GM21619 (cell line): Measurements from ENCODE around the gene EXOC3L2.
"Not testable (repeated sequence)": the region's sequence is repeated elsewhere in the genome, so short reads cannot be mapped to it uniquely, and the experiment has no call there.

Source experiments
- ATAC-seq: cut with Tn5 transposase; IDR thresholded peaks from one replicate; pipeline ENCODE4 v1.9.1; 2021; ENCODE audit not compliant: unreplicated experiment

Gene EXOC3L2

DNA sequence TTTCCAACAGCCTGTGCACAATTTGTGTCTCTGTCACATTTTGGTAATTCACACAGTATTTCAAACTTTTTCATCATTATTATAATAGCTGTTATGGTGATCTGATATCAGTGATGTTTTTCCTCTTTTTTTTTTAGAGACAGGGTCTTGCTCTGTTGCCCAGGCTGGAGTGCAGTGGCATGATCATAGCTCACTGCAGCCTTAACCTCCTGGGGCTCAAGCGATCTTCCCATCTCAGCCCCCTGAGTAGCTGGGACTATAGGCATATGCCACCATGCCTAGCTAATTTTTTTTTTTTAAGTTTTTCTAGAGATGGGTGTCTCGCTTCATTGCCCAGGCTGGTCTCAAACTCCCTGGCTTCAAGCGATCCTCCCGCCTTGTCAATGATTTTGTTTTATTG is 11.6 kb upstream of the EXOC3L2 start:
- ATAC-seq, result no peak

DNA sequence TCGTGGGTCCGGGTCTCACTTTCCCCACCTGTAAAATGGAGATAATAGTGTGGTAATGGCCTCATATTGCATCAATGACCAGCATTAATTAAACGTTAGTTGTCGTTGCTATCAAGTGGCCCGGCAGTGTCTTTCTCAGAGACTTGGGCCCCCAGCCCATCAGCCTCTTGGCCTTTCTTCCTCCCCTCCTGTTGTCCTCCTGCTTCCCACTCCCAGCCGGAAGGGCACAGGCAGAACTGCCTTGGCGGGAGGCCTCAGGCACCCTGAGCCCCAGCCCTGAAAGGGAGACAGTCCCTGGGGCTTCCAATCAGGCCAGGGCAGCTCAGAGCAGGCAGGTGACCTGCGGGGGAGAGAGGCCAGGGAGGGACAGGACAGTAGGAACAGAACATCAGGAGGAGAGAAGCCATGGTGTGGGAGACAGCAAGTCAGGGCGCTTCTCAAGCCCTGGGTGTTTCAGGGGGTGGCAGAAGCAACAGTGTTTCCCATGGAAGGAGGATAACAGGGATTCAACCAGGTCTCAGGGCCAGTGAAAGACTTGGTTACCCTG is 10.5 kb upstream of the EXOC3L2 start:
- no peak for ATAC-seq

GRCh38 chr19:45254044-45254531 is 8.9 kb upstream of the EXOC3L2 start:
- no peak for ATAC-seq

DNA sequence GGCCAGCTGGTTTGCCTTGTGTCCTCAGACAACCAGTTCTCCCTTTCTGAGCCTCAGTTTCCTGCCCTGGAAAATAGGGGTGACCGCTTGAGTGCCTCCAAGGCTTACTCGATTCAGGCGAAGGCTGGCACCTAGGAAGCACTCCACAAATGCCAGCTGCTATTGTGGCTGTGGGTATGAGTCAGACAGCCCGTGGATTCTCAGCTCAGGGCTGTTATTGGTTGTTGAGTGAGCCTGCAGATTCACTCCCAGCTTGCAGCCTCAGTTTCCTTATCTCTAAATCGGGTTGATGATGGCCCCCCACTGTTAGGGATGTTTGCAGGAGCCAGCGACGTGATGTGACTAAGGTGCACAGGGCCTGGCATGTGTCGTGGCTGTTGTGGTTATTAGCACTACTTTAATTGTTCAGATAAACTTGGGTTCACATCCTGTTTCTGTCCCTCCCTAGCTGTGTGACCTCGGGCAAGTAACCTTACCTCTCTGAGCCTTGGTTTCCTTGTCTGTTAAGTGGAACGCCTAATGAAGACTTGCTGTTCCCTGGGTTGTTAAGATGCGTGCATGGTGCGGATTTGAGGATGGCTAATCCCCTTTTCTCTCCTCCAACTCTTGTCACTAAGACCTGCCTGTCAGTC is 8.3 kb upstream of the EXOC3L2 start:
- ATAC-seq, result no peak

GRCh38 chr19:45251452-45252354 is 6.5 kb upstream of the EXOC3L2 start:
- ATAC-seq, result no peak

DNA sequence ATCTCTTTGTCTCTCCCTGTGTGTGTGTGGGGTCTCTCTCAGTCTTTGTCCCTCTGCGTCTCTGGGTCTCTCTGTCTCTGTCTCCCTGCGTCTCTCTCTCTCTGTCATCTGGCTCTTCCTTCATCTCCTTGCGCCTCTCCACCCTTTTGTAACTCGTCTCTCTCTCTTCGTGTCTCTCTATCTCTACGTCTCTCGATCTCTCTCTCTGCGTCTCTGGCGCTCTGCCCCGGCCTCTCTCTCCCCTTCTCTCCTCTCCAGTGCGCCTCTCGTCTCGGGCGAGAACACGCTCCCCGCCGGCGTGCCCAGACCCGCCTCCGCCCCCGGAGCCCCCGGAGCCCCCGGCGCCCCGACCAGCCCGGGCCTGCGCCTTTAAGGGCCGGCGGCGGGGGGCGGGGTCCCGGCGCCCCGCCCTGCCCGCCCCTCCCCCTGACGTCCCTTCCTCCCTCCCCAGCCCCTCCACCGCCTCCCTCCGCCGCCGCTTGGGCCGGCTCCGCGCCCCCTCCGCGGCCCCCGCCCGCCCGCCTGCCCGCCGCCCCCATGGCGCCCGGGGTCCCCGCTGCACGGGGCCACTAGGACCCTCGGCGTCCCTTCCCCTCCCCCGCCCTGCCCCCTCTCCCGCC is 5.7 kb upstream of the EXOC3L2 start, which contains the start of gene MARK4:
MARK4 (plus strand) TSS at position 440 of the 620 bp plus-strand sequence. CDS start 318 bp downstream, outside the sequence.
- no peak for ATAC-seq

DNA sequence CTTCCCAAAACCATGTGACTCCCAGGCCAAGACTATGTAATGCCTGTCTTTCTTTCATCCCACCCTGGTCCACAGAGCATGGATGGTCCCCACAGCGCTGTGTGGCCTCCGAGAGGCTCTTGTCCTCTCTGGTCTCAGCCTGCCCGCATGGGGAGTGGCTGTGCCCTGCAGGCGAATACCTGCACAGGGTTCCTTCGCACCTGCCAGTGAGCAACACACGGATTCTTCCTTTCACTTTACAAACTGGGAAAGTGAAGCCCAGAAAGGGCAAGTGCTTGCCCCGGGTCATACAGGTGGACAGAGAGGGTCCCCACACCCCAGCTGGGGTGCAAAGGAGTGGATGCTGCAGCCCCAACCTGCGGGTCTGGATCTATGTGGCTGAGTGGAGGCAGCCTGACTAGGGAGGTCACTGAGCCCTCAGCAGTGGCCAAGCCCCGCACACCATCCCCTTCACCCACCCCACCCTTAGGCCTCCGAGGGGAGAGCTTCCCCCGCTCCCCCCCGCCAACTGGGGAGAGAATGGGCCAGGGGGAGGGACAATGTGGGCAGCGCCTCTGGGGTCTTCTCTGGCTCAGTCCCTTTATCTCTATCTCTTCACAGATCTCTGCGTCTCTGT is 5.1 kb upstream of the EXOC3L2 start:
- ATAC-seq, result no peak

DNA sequence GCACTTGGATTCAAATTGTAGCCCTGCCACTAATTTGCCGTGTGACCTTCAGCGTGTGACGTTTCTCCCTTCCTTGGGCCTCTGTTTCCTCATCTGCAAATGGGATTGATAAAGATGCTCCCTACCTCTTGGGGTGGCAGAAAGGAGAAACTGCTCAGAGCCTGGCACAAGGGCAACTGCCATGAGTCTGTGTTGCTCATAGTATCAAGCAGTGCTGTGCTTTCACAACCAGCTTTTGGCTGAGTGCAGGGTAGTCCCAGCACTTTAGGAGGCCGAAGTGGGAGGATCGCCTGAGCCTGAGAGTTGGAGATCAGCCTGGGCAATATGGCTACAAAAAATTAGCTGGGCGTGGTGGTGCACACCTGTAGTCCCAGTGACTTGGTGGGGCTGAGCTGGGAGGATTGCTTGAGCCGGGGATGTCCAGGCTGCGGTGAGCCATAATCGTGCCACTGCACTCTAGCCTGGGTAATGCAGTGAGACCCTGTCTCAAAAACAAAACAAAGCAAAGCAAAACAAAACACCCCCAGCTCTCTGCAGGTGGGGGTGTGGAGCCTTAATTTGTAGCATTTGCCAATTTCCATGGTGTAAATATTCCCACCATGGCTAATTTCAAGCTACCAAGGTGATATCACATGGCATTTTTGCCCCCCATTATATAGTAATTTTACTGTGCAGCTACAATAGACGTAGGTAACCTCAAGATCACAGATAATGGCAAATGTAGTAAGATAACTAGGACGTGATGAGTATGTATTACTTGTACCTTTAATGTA is 4.2 kb upstream of the EXOC3L2 start:
- no peak for ATAC-seq

DNA sequence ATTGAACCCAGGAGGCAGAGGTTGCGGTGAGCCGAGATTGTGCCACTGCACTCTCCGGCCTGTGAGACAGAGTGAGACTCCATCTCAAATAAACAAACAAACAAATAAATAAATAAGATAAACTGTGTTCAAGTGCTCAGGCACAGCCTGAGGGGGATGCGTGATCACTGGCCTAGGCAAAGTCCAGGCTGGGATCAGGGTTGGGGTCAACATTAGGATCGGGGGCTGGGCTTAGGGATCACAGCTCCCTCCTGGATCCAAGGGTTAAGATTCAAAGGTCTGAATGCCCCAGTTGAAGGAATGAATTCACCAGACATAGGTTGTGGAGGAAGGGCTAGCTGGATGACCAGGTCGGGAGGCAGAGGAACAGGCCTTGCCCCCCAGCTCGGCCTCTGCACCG is 1.9 kb upstream of the EXOC3L2 start:
- no peak for ATAC-seq

DNA sequence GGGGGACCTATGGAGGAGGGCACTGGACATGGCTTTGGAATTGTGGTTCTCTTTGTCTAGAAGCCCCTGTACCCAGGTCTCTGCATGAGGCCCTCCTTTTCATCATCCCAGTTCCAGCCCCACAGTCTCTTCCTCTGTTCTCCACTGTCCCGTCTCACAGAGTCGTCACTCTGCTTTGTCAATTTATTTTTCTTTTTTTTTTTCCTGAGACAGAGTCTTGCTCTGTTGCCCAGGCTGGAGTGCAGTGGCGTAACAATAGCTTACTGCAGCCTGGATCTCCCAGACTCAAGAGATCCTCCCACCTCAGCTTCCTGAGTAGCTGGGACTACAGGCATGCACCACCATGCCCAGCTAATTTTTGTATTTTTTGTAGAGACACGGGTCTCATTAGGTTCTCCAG is 619 bp upstream of the EXOC3L2 start:
- no peak for ATAC-seq

GRCh38 chr19:45244133-45244794 is 943 bp downstream of the EXOC3L2 start:
- no peak for ATAC-seq

DNA sequence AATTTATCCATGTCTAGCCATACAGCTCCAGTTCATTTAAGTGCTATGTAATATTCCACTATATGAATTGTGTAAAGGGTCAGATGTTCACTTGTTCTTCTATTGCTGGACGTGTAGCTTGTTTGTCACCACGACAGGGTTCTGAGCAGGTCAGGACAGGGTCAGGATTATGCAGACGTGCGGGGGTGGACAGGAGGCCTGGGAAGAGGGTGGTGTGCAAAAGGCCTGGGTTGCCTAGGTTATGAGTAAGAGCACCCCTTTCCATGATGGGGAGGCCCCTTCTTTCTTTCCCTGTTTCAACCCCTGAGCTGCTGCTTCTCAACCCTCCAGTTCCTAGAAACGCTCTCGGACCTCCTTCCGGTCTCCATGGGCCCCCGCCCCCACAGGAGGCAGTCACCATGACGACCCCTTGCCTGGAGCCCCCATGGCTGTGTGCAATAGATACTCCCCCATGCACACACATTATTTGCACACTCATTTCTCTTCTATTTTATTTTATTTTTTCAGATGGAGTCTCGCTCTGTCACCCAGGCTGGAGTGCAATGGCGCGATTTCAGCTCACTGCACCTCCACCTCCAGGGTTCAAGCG is 2.0 kb downstream of the EXOC3L2 start:
- no peak for ATAC-seq

GRCh38 chr19:45238556-45238955 is 6.7 kb downstream of the EXOC3L2 start:
- ATAC-seq, result no peak

DNA sequence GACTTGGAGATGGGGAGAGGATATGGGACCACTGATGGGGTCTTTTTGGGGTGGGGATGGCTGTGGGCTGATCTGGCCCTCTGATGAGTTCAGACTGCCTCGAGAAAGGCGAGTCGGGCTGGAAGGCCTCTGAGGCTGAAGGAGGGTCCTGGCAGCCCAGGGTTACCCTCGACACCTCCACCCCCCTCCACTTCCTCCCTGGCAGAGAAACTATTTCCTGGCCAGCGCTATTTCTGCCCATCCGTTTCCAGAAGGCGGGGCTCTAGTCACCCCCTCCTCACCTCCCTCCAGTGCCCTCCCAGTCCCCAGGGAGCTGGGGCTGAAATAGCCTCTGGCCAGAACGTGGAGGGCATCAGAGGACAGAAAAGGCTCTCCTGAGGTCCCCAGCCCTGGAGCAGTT is 9.7 kb downstream of the EXOC3L2 start:
- ATAC-seq, result no peak

GRCh38 chr19:45234089-45234869 is 10.9 kb downstream of the EXOC3L2 start:
- no peak for ATAC-seq

DNA sequence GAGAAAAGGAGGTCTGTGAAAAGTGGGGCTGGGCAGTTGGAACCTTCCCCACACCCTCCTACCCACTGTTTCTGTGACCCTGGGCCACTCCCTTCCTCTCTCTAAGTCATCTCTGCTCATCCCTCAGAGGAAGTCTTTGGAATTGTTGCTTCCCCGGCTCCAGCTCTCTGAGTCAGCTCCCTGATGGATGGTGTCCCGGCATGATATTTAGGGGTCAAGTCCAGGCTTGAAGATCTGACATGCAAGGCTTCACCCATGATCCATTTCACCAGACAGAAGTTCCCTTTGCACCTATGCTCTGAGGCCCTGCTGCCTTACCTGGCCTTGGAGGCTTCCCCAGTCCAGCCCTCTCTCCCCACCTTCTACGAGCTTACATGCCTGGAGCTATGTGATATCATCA is 13.3 kb downstream of the EXOC3L2 start:
- no peak for ATAC-seq

GRCh38 chr19:45229056-45229455 is 16.2 kb downstream of the EXOC3L2 start:
- ATAC-seq, result not testable (repeated sequence)

DNA sequence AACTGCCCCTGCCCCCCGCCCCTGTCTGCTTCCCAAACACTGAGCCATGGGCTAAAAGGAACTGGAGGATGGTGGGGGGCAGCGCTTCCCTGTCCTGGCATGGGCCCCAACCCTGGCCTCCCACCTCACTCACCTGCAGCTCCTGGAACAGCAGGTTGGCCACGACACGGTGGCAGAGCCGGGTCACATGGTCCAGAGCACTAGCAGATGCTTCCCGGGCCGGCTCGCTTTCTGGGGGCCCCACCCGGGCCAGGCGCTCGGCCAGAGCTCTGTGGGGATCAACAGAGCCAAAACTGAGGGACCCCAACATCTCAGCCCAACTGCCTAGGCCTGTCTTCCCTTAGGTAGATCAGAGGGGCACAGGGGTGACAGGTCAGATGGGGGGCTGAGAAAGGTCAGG is 20.6 kb downstream of the EXOC3L2 start:
- ATAC-seq, result no peak

DNA sequence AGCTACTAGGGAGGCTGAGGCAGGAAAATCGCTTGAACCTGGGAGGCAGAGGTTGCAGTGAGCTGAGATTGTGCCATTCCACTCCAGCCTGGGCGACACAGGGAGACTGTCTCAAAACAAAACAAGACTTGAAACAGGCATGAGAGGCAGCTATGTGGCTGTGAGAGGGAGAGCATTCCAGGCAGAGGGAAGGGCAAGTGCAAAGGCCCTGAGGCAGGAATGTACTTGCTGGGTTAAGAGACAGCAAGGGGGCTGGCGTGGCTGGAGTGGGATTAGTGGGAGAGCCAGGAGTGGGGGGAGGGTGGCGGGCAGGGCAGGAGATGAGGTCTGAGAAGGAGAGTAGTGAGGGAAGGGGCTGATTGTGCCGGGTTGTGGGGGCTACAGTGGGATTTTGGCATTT is 21.3 kb downstream of the EXOC3L2 start:
- no peak for ATAC-seq
